Articular chondrocyte of knee joint (primary cell): Measurements from ENCODE around the gene ERVH48-1. TPM values are rescaled to one million over a fixed set of nuclear protein-coding genes. Genes with fewer than 3 reads are reported as not detected.

Experiments used
- small RNA-seq: library from RNA; depleted of rRNA; stranded (forward); fragments of <200 nt; gene quantifications from one replicate; pipeline ENCODE3, GENCODE V24; 2012
- total RNA-seq: library from RNA; depleted of rRNA; stranded (reverse); fragments of >200 nt; gene quantifications from 2 replicates; pipeline ENCODE4 v1.2.3, GENCODE V29; 2012

Gene ERVH48-1
- total RNA-seq, result not detected in 2 replicates

GRCh38 chr21:42925114-42925926 is at the start of gene ERVH48-1:
Gene ERVH48-1 (minus strand): TSS chr21:42925630. CDS start chr21:42919006, 6,624 bp downstream.

GRCh38 chr21:42973991-42974831 is 48.8 kb upstream of the ERVH48-1 start, which contains the start of gene PKNOX1:
Gene PKNOX1 (plus strand): TSS chr21:42974562. CDS start chr21:43004382, 29,820 bp downstream.

DNA sequence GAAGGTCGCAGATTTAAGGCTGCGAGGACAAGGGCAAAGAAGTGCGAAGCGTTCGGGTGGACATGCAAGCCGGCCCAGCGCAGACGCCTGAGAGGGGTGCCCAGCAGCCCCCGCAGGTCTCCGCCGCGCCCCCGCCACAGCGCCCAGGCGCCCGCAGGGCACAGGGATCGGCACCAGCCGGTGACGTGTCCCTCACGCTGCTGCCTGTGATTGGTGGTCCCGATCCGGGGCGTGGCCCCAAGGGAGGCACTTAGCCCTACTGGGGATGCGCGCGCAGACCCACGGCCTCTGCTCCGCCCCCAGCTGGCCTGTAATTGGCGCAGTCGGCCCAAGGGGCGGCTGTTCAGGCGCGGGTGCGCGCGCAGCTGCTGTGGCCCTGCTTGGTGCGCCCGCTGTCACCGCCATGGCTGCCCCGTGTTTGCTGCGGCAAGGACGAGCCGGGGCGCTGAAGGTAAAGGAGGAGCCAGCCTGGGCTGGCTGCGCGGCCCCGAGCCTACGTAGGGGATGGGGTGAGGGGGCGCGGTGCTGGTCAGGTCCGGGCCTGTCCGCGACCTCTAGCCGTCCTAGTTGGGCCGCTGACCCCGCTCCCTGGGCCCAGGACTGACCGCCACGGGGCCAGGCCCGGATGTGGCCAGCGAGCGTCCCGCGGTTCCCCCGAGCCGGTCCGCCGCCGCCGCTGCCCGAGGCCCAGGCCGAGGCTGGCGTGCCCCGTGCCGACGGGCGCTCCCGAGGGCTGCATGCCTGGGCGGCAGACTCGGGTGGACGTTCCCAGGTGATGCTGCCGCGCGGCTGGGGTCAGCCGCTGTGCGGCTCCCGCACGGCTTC is 32.3 kb downstream of the ERVH48-1 start, which contains the start of gene NDUFV3:
Gene NDUFV3 (plus strand): TSS at position 379 of the 825 bp plus-strand sequence. CDS start 25 bp downstream, at position 404.

GRCh38 chr21:42878993-42879787 is 46.2 kb downstream of the ERVH48-1 start, which contains the start of gene WDR4:
Gene WDR4 (minus strand): TSS chr21:42879539. CDS start chr21:42879495, 44 bp downstream.

Small RNA genes lying within 50 kb of the gene (small RNA-seq; reads per million reads assigned to genes)
- gene MIR5692B, result not detected

Other genes starting within 250 kb of the ERVH48-1 start
- gene WDR4, start 46.1 kb downstream of the ERVH48-1 start, total RNA-seq, result 8.1 and 8.8 TPM in 2 replicates
- gene NDUFV3, start 32.3 kb downstream of the ERVH48-1 start, total RNA-seq, result 63.6 and 64.4 TPM in 2 replicates
- gene PKNOX1, start 48.9 kb upstream of the ERVH48-1 start, total RNA-seq, result 11.2 and 14.4 TPM in 2 replicates
- gene CBS, start 150.2 kb upstream of the ERVH48-1 start, total RNA-seq, result 16.2 and 31.9 TPM in 2 replicates
- 17.4 and 43.5 TPM in 2 replicates for gene U2AF1, start 181.9 kb upstream of the ERVH48-1 start, total RNA-seq
- not detected in 2 replicates for gene CRYAA, start 243.4 kb upstream of the ERVH48-1 start, total RNA-seq